H1 (cell line): ENCODE measurements around the gene KRTAP10-12.

Source experiments
- CTCF ChIP-seq, 3 experiments: IDR thresholded peaks; 1 replicate in 2 of 3; 2 replicates in 1 of 3; pipeline versions ENCODE4 v1.5.1 to v1.6.1; 2011; ENCODE audit warnings: low read length in 3 of 3, mild to moderate bottlenecking in 3 of 3, inconsistent platforms in 2 of 3, low read depth in 1 of 3, moderate library complexity in 1 of 3; ENCODE audit not compliant: insufficient read depth in 1 of 3; ENCODE audit errors: control extremely low read depth in 1 of 3
- EGR1 ChIP-seq: IDR thresholded peaks from 2 replicates; pipeline ENCODE4 v1.6.1; 2011; ENCODE audit warnings: low read depth, low read length, borderline replicate concordance
- EP300 ChIP-seq, 2 experiments: IDR thresholded peaks; 1 replicate in 1 of 2; 2 replicates in 1 of 2; pipeline ENCODE4 v1.6.1; 2011 to 2012; ENCODE audit warnings: low read depth in 2 of 2, low read length in 2 of 2, mild to moderate bottlenecking in 2 of 2, borderline replicate concordance in 1 of 2, inconsistent platforms in 1 of 2, moderate library complexity in 1 of 2
- EZH2 ChIP-seq: fragments of 200-600 bp; sonication (generic); IDR thresholded peaks from 2 replicates; pipeline ENCODE4 v1.7.1; 2012; ENCODE audit warnings: low read depth, mild to moderate bottlenecking, moderate library complexity, low read length, inconsistent platforms; ENCODE audit not compliant: severe bottlenecking
- NRF1 ChIP-seq: IDR thresholded peaks from 2 replicates; pipeline ENCODE4 v1.6.1; 2011; ENCODE audit warnings: mild to moderate bottlenecking, low read depth, low read length, improper control_type of control experiment
- POLR2A ChIP-seq, 2 experiments: IDR thresholded peaks; 1 replicate in 1 of 2; 2 replicates in 1 of 2; pipeline ENCODE4 v1.6.1; 2011; ENCODE audit warnings: low read depth in 2 of 2, low read length in 2 of 2, mild to moderate bottlenecking in 2 of 2; ENCODE audit errors: control extremely low read depth in 1 of 2
- POLR2AphosphoS5 ChIP-seq: IDR thresholded peaks from 2 replicates; pipeline ENCODE4 v1.6.1; 2011; ENCODE audit warnings: low read depth, low read length
- RAD21 ChIP-seq, 2 experiments: IDR thresholded peaks in 1 of 2; conservative IDR thresholded peaks in 1 of 2; 2 replicates each; pipeline ENCODE4 v1.6.1; 2011; ENCODE audit warnings: low read depth in 2 of 2, low read length in 2 of 2, improper control_type of control experiment in 1 of 2, inconsistent platforms in 1 of 2, mild to moderate bottlenecking in 1 of 2, moderate library complexity in 1 of 2
- RFX5 ChIP-seq: IDR thresholded peaks from 2 replicates; pipeline ENCODE4 v1.6.1; 2011; ENCODE audit warnings: low read depth, low read length, improper control_type of control experiment, borderline replicate concordance
- SIN3A ChIP-seq, 2 experiments: IDR thresholded peaks in 1 of 2; conservative IDR thresholded peaks in 1 of 2; 2 replicates each; pipeline ENCODE4 v1.6.1; 2011 to 2012; ENCODE audit warnings: low read length in 2 of 2, improper control_type of control experiment in 1 of 2, low read depth in 1 of 2, mild to moderate bottlenecking in 1 of 2
- TAF1 ChIP-seq: IDR thresholded peaks from 2 replicates; pipeline ENCODE4 v1.6.1; 2011; ENCODE audit warnings: mild to moderate bottlenecking, low read depth, low read length
- TF ChIP-seq, protein P1 (sequence below): IDR thresholded peaks from 2 replicates; pipeline ENCODE4 v1.6.1; 2011; ENCODE audit warnings: low read length, improper control_type of control experiment
- TF ChIP-seq, protein P2 (sequence below): fragments of 300-600 bp; sonication (generic); IDR thresholded peaks from 2 replicates; pipeline ENCODE4 v1.7.1; 2012; ENCODE audit warnings: low read length, moderate library complexity, mild to moderate bottlenecking, inconsistent platforms; ENCODE audit not compliant: insufficient replicate concordance

DNA sequence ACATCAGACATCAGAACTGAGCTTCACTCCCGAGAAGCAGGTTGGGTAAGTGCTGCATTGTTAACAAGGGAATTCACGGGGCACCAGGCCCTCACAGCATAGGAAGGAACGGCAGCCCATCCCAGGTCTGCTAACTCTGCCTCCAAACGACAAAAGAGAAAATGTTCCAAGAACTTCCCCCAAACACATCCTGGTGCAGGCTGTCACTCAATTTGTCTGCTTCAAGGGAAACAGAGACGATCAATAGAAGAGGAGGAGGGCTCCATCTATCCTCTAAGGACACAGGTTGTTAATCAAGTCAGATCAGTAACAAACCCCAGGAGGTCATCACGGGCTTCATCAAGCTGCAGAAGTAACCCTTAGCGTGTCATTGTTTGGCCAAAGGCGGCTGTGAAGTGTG lies 17.9 kb downstream of the KRTAP10-12 start:
- TF ChIP-seq CTCF (IDR thresholded peaks at IDR 0.05; ENCODE audit: control extremely low read depth in 1 of 3, insufficient read depth in 1 of 3, low read depth in 1 of 3, low read length in 3 of 3), result no peak
- no peak for TF ChIP-seq EP300 (IDR thresholded peaks at IDR 0.05; ENCODE audit: borderline replicate concordance in 1 of 2, low read depth in 2 of 2, low read length in 2 of 2)
- TF ChIP-seq RAD21 (IDR thresholded peaks at IDR 0.05 in 1 of 2, conservative IDR thresholded peaks at IDR 0.05 in 1 of 2; ENCODE audit: low read depth in 2 of 2, low read length in 2 of 2), result no peak
- TF ChIP-seq, protein P1, sequence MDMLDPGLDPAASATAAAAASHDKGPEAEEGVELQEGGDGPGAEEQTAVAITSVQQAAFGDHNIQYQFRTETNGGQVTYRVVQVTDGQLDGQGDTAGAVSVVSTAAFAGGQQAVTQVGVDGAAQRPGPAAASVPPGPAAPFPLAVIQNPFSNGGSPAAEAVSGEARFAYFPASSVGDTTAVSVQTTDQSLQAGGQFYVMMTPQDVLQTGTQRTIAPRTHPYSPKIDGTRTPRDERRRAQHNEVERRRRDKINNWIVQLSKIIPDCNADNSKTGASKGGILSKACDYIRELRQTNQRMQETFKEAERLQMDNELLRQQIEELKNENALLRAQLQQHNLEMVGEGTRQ, result no peak
- TF ChIP-seq RFX5, result no peak
- TF ChIP-seq POLR2A (IDR thresholded peaks at IDR 0.05; ENCODE audit: control extremely low read depth in 1 of 2, low read depth in 2 of 2, low read length in 2 of 2), result no peak
- no peak for TF ChIP-seq EZH2
- TF ChIP-seq TAF1, result no peak
- TF ChIP-seq EGR1, result no peak
- no peak for TF ChIP-seq SIN3A (conservative IDR thresholded peaks at IDR 0.05 in 1 of 2, IDR thresholded peaks at IDR 0.05 in 1 of 2; ENCODE audit: low read depth in 1 of 2, low read length in 2 of 2)
- TF ChIP-seq, protein P2, sequence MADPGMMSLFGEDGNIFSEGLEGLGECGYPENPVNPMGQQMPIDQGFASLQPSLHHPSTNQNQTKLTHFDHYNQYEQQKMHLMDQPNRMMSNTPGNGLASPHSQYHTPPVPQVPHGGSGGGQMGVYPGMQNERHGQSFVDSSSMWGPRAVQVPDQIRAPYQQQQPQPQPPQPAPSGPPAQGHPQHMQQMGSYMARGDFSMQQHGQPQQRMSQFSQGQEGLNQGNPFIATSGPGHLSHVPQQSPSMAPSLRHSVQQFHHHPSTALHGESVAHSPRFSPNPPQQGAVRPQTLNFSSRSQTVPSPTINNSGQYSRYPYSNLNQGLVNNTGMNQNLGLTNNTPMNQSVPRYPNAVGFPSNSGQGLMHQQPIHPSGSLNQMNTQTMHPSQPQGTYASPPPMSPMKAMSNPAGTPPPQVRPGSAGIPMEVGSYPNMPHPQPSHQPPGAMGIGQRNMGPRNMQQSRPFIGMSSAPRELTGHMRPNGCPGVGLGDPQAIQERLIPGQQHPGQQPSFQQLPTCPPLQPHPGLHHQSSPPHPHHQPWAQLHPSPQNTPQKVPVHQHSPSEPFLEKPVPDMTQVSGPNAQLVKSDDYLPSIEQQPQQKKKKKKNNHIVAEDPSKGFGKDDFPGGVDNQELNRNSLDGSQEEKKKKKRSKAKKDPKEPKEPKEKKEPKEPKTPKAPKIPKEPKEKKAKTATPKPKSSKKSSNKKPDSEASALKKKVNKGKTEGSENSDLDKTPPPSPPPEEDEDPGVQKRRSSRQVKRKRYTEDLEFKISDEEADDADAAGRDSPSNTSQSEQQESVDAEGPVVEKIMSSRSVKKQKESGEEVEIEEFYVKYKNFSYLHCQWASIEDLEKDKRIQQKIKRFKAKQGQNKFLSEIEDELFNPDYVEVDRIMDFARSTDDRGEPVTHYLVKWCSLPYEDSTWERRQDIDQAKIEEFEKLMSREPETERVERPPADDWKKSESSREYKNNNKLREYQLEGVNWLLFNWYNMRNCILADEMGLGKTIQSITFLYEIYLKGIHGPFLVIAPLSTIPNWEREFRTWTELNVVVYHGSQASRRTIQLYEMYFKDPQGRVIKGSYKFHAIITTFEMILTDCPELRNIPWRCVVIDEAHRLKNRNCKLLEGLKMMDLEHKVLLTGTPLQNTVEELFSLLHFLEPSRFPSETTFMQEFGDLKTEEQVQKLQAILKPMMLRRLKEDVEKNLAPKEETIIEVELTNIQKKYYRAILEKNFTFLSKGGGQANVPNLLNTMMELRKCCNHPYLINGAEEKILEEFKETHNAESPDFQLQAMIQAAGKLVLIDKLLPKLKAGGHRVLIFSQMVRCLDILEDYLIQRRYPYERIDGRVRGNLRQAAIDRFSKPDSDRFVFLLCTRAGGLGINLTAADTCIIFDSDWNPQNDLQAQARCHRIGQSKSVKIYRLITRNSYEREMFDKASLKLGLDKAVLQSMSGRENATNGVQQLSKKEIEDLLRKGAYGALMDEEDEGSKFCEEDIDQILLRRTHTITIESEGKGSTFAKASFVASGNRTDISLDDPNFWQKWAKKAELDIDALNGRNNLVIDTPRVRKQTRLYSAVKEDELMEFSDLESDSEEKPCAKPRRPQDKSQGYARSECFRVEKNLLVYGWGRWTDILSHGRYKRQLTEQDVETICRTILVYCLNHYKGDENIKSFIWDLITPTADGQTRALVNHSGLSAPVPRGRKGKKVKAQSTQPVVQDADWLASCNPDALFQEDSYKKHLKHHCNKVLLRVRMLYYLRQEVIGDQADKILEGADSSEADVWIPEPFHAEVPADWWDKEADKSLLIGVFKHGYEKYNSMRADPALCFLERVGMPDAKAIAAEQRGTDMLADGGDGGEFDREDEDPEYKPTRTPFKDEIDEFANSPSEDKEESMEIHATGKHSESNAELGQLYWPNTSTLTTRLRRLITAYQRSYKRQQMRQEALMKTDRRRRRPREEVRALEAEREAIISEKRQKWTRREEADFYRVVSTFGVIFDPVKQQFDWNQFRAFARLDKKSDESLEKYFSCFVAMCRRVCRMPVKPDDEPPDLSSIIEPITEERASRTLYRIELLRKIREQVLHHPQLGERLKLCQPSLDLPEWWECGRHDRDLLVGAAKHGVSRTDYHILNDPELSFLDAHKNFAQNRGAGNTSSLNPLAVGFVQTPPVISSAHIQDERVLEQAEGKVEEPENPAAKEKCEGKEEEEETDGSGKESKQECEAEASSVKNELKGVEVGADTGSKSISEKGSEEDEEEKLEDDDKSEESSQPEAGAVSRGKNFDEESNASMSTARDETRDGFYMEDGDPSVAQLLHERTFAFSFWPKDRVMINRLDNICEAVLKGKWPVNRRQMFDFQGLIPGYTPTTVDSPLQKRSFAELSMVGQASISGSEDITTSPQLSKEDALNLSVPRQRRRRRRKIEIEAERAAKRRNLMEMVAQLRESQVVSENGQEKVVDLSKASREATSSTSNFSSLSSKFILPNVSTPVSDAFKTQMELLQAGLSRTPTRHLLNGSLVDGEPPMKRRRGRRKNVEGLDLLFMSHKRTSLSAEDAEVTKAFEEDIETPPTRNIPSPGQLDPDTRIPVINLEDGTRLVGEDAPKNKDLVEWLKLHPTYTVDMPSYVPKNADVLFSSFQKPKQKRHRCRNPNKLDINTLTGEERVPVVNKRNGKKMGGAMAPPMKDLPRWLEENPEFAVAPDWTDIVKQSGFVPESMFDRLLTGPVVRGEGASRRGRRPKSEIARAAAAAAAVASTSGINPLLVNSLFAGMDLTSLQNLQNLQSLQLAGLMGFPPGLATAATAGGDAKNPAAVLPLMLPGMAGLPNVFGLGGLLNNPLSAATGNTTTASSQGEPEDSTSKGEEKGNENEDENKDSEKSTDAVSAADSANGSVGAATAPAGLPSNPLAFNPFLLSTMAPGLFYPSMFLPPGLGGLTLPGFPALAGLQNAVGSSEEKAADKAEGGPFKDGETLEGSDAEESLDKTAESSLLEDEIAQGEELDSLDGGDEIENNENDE, result no peak
- no peak for TF ChIP-seq POLR2AphosphoS5
- TF ChIP-seq NRF1, result no peak
